ENCODE data around the gene ISG15.
"Not testable (repeated sequence)": the region's sequence is repeated elsewhere in the genome, so short reads cannot be mapped to it uniquely, and the experiment has no call there.

The ISG15 gene

GRCh38 chr1:1055841-1056736 lies 42.8 kb downstream of the ISG15 start:
- no peak for DNase-seq
- no peaks in the 10 kb centered on the region for H3K36me3 ChIP-seq
- peaks cover 38% of the 10 kb centered on the region for H3K27me3 ChIP-seq
- no peaks in the 10 kb centered on the region for H3K4me1 ChIP-seq
- no peak for TF ChIP-seq CTCF (IDR thresholded peaks at IDR 0.05; ENCODE audit: low read depth, low read length)
- H3K4me3 ChIP-seq (ENCODE audit: low read depth, low read length), result no peak overlapping the region
- no peaks in the 10 kb centered on the region for H3K9me3 ChIP-seq

- not testable (repeated sequence) for H3K4me1 ChIP-seq; H3K9me3 ChIP-seq; H3K36me3 ChIP-seq; DNase-seq; H3K4me3 ChIP-seq (ENCODE audit: low read depth, low read length)
- H3K27me3 ChIP-seq, result peaks cover 47% of the 10 kb centered on the region
Observed at GRCh38 chr1:1057769-1058087, 44.4 kb downstream of the ISG15 start.

GRCh38 chr1:1058088-1058905 lies 45.0 kb downstream of the ISG15 start:
- no peak overlapping the region for H3K4me3 ChIP-seq (ENCODE audit: low read depth, low read length)
- no peak for DNase-seq
- H3K36me3 ChIP-seq, result no peaks in the 10 kb centered on the region
- H3K27me3 ChIP-seq, result peaks cover 53% of the 10 kb centered on the region
- no peak for TF ChIP-seq CTCF (IDR thresholded peaks at IDR 0.05; ENCODE audit: low read depth, low read length)
- no peaks in the 10 kb centered on the region for H3K9me3 ChIP-seq
- H3K4me1 ChIP-seq, result no peaks in the 10 kb centered on the region

GRCh38 chr1:1058921-1059493 lies 45.7 kb downstream of the ISG15 start:
- TF ChIP-seq CTCF (IDR thresholded peaks at IDR 0.05; ENCODE audit: low read depth, low read length), result no peak
- peak; percentile 47 for DNase-seq
- peak overlapping the region; percentile 38 for H3K4me3 ChIP-seq (ENCODE audit: low read depth, low read length)
- H3K9me3 ChIP-seq, result no peaks in the 10 kb centered on the region
- no peaks in the 10 kb centered on the region for H3K36me3 ChIP-seq
- no peaks in the 10 kb centered on the region for H3K4me1 ChIP-seq
- H3K27me3 ChIP-seq, result peaks cover 60% of the 10 kb centered on the region

GRCh38 chr1:1059494-1060280 lies 46.4 kb downstream of the ISG15 start:
- Histone ChIP-seq H3K36me3 (no peaks in the 10 kb centered on the region), H3K9me3 (no peaks in the 10 kb centered on the region), H3K4me3 (ENCODE audit: low read depth, low read length) (peak overlapping the region; percentile 38), H3K27me3 (peaks cover 64% of the 10 kb centered on the region), H3K4me1 (no peaks in the 10 kb centered on the region)
- DNase-seq, result peak; percentile 94
- TF ChIP-seq CTCF (IDR thresholded peaks at IDR 0.05; ENCODE audit: low read depth, low read length), result no peak

All from BE2C (cell line).